ENCODE measurements around the gene S1PR1.
A peak's percentile ranks its signal among the peaks of the same experiment; 100 is the strongest.
"Not testable (repeated sequence)": the region's sequence is repeated elsewhere in the genome, so short reads cannot be mapped to it uniquely, and the experiment has no call there.

Gene S1PR1

GRCh38 chr1:101228424-101229134 lies 8.2 kb upstream of the S1PR1 start:
- no peak for TF ChIP-seq CTCF (IDR thresholded peaks at IDR 0.05)
- Mint-ChIP-seq H3K9me3 (peaks cover 7% of the 10 kb centered on the region), H3K36me3 (ENCODE audit: low read depth) (no peaks in the 10 kb centered on the region), H3K27me3 (ENCODE audit: low read depth, poor library complexity) (no peaks in the 10 kb centered on the region), H3K27ac (no peak overlapping the region), H3K4me1 (no peaks in the 10 kb centered on the region), H3K4me3 (no peak overlapping the region)
- DNase-seq, result no peak

GRCh38 chr1:101232182-101232581 lies 4.6 kb upstream of the S1PR1 start:
- not testable (repeated sequence) for H3K27ac Mint-ChIP-seq; H3K4me3 Mint-ChIP-seq; H3K36me3 Mint-ChIP-seq (ENCODE audit: low read depth); H3K9me3 Mint-ChIP-seq; DNase-seq; H3K27me3 Mint-ChIP-seq (ENCODE audit: low read depth, poor library complexity)
- peaks cover 18% of the 10 kb centered on the region for H3K4me1 Mint-ChIP-seq

- TF ChIP-seq CTCF (IDR thresholded peaks at IDR 0.05), result no peak
- Mint-ChIP-seq H3K9me3 (peaks cover 7% of the 10 kb centered on the region), H3K4me3 (no peak overlapping the region), H3K27me3 (ENCODE audit: low read depth, poor library complexity) (peaks cover 3% of the 10 kb centered on the region), H3K4me1 (peaks cover 27% of the 10 kb centered on the region), H3K27ac (no peak overlapping the region), H3K36me3 (ENCODE audit: low read depth) (no peaks in the 10 kb centered on the region)
- no peak for DNase-seq
Measured at GRCh38 chr1:101233495-101233894, 3.3 kb upstream of the S1PR1 start.

- DNase-seq, result no peak
- H3K4me3 Mint-ChIP-seq, result peak overlapping the region; percentile 95
- H3K9me3 Mint-ChIP-seq, result peaks cover 7% of the 10 kb centered on the region
- peak overlapping the region; percentile 73 for H3K27ac Mint-ChIP-seq
- no peak for TF ChIP-seq CTCF (IDR thresholded peaks at IDR 0.05)
- peaks cover 11% of the 10 kb centered on the region for H3K36me3 Mint-ChIP-seq (ENCODE audit: low read depth)
- peaks cover 3% of the 10 kb centered on the region for H3K27me3 Mint-ChIP-seq (ENCODE audit: low read depth, poor library complexity)
- H3K4me1 Mint-ChIP-seq, result peaks cover 45% of the 10 kb centered on the region
Measured at GRCh38 chr1:101235216-101235695, 1.6 kb upstream of the S1PR1 start.

- DNase-seq, result peak; percentile 71
- TF ChIP-seq CTCF (IDR thresholded peaks at IDR 0.05), result no peak
- H3K4me3 Mint-ChIP-seq, result peak overlapping the region; percentile 95
- peak overlapping the region; percentile 73 for H3K27ac Mint-ChIP-seq
- peaks cover 3% of the 10 kb centered on the region for H3K9me3 Mint-ChIP-seq
- H3K4me1 Mint-ChIP-seq, result peaks cover 50% of the 10 kb centered on the region
- H3K36me3 Mint-ChIP-seq (ENCODE audit: low read depth), result peaks cover 18% of the 10 kb centered on the region
- peaks cover 3% of the 10 kb centered on the region for H3K27me3 Mint-ChIP-seq (ENCODE audit: low read depth, poor library complexity)
Measured at GRCh38 chr1:101235696-101236515, 913 bp upstream of the S1PR1 start.

GRCh38 chr1:101237229-101237837 lies 514 bp downstream of the S1PR1 start:
- H3K27ac Mint-ChIP-seq, result peak overlapping the region; percentile 73
- DNase-seq, result peak; percentile 8
- H3K4me1 Mint-ChIP-seq, result peaks cover 50% of the 10 kb centered on the region
- peak overlapping the region; percentile 95 for H3K4me3 Mint-ChIP-seq
- H3K9me3 Mint-ChIP-seq, result no peaks in the 10 kb centered on the region
- no peak for TF ChIP-seq CTCF (IDR thresholded peaks at IDR 0.05)
- H3K27me3 Mint-ChIP-seq (ENCODE audit: low read depth, poor library complexity), result peaks cover 3% of the 10 kb centered on the region
- peaks cover 22% of the 10 kb centered on the region for H3K36me3 Mint-ChIP-seq (ENCODE audit: low read depth)
